DOHH2 (cell line): Measurements from ENCODE around the gene NQO2.
A peak's percentile ranks its signal among the peaks of the same experiment; 100 is the strongest.

Experiments
- H3F3A ChIP-seq: fragments of 200-600 bp; sonication (generic), shearing (Covaris generic); 2 replicates; pipeline ENCODE4 v1.6.0; 2016; ENCODE audit warnings: antibody characterized with exemption, mild to moderate bottlenecking; ENCODE audit not compliant: control insufficient read depth, insufficient read depth
- H3K27ac ChIP-seq: fragments of 200-600 bp; sonication (generic); 2 replicates; pipeline ENCODE4 v1.5.1; 2014; ENCODE audit warnings: low read depth, mild to moderate bottlenecking, low read length, moderate library complexity
- H3K27me3 ChIP-seq: fragments of 200-600 bp; sonication (generic); 2 replicates; pipeline ENCODE4 v1.6.1; 2014; ENCODE audit warnings: mild to moderate bottlenecking, low read length, mixed read lengths; ENCODE audit not compliant: control insufficient read depth
- H3K36me3 ChIP-seq: fragments of 200-600 bp; sonication (generic); 2 replicates; pipeline ENCODE4 v1.6.1; 2014; ENCODE audit warnings: mild to moderate bottlenecking, low read length, moderate library complexity, mixed read lengths; ENCODE audit not compliant: control insufficient read depth
- H3K4me1 ChIP-seq: fragments of 200-600 bp; sonication (generic); 2 replicates; pipeline ENCODE4 v1.6.1; 2014; ENCODE audit warnings: mild to moderate bottlenecking, low read length, mixed read lengths; ENCODE audit not compliant: control insufficient read depth
- H3K4me2 ChIP-seq: fragments of 200-600 bp; sonication (generic); 2 replicates; pipeline ENCODE4 v1.6.0; 2014; ENCODE audit warnings: mild to moderate bottlenecking, low read length, moderate library complexity
- H3K4me3 ChIP-seq: fragments of 200-600 bp; sonication (generic); 2 replicates; pipeline ENCODE4 v1.5.1; 2014; ENCODE audit warnings: mild to moderate bottlenecking, low read length, mixed read lengths
- H3K79me2 ChIP-seq: fragments of 200-600 bp; sonication (generic); 2 replicates; pipeline ENCODE4 v1.6.1; 2014; ENCODE audit warnings: mild to moderate bottlenecking, low read length, mixed read lengths; ENCODE audit not compliant: control insufficient read depth
- H3K9me2 ChIP-seq: fragments of 200-600 bp; sonication (generic); replicated peaks from 2 replicates; pipeline ENCODE4 v1.6.1; 2014; ENCODE audit warnings: mild to moderate bottlenecking, low read length, mixed read lengths; ENCODE audit not compliant: control insufficient read depth
- H3K9me3 ChIP-seq: fragments of 200-600 bp; sonication (generic); 2 replicates; pipeline ENCODE4 v1.6.1; 2014; ENCODE audit warnings: antibody characterized with exemption, low read length, mixed read lengths; ENCODE audit not compliant: control insufficient read depth, insufficient read depth
- H4K20me1 ChIP-seq: fragments of 200-600 bp; sonication (generic); 2 replicates; pipeline ENCODE4 v1.6.0; 2014; ENCODE audit warnings: low read depth, mild to moderate bottlenecking, antibody characterized with exemption, low read length, moderate library complexity; ENCODE audit not compliant: control insufficient read depth, insufficient read depth
- CTCF ChIP-seq: fragments of 200-600 bp; sonication (generic); IDR thresholded peaks from one replicate; pipeline ENCODE4 v1.5.1; 2014; ENCODE audit warnings: antibody characterized with exemption, mild to moderate bottlenecking, low read depth, low read length; ENCODE audit not compliant: poor library complexity, severe bottlenecking
- EZH2phosphoT487 ChIP-seq: fragments of 200-600 bp; sonication (generic); IDR thresholded peaks from 2 replicates; pipeline ENCODE4 v1.6.1; 2017; ENCODE audit warnings: borderline replicate concordance, mild to moderate bottlenecking, antibody characterized with exemption, low read length, moderate library complexity, mixed read lengths

The NQO2 gene

GRCh38 chr6:2969549-2969948, 30.1 kb upstream of the NQO2 start:
- H3K27me3 ChIP-seq, result peaks cover 48% of the 10 kb centered on the region
- no peaks in the 10 kb centered on the region for H3K79me2 ChIP-seq
- H3K27ac ChIP-seq, result no peak overlapping the region
- H3K4me1 ChIP-seq, result peaks cover 28% of the 10 kb centered on the region
- no peaks in the 10 kb centered on the region for H3K9me3 ChIP-seq
- H3K36me3 ChIP-seq, result no peaks in the 10 kb centered on the region
- no peaks in the 10 kb centered on the region for H3K9me2 ChIP-seq
- peaks cover 15% of the 10 kb centered on the region for H3F3A ChIP-seq
- no peak overlapping the region for H3K4me3 ChIP-seq
- H4K20me1 ChIP-seq, result no peaks in the 10 kb centered on the region
- no peak overlapping the region for H3K4me2 ChIP-seq
- TF ChIP-seq CTCF, result no peak
- TF ChIP-seq EZH2phosphoT487, result no peak

GRCh38 chr6:2970034-2970685, 29.5 kb upstream of the NQO2 start:
- Histone ChIP-seq H3K4me3 (peak overlapping the region; percentile 76), H3K27ac (no peak overlapping the region), H3K4me2 (peak overlapping the region; percentile 90), H3F3A (peaks cover 15% of the 10 kb centered on the region), H3K9me2 (no peaks in the 10 kb centered on the region), H4K20me1 (no peaks in the 10 kb centered on the region), H3K9me3 (no peaks in the 10 kb centered on the region), H3K36me3 (no peaks in the 10 kb centered on the region), H3K4me1 (peaks cover 28% of the 10 kb centered on the region), H3K27me3 (peaks cover 48% of the 10 kb centered on the region), H3K79me2 (no peaks in the 10 kb centered on the region)
- no peak for TF ChIP-seq EZH2phosphoT487
- TF ChIP-seq CTCF, result no peak

- Histone ChIP-seq H3K9me2 (no peaks in the 10 kb centered on the region), H3K27ac (no peak overlapping the region), H3K79me2 (no peaks in the 10 kb centered on the region), H3F3A (peaks cover 15% of the 10 kb centered on the region), H3K4me2 (peak overlapping the region; percentile 90), H3K4me3 (peak overlapping the region; percentile 76), H3K36me3 (no peaks in the 10 kb centered on the region), H3K9me3 (no peaks in the 10 kb centered on the region), H3K4me1 (peaks cover 28% of the 10 kb centered on the region), H4K20me1 (no peaks in the 10 kb centered on the region), H3K27me3 (peaks cover 48% of the 10 kb centered on the region)
- TF ChIP-seq CTCF (no peak), EZH2phosphoT487 (peak; percentile 39; the same call in 1 of the 2 replicates)
Observed at GRCh38 chr6:2970753-2971419, 28.8 kb upstream of the NQO2 start.
